ENCODE measurements around the gene LECT2.

Gene LECT2

GRCh38 chr5:135976216-135976615 lies 21.4 kb upstream of the LECT2 start:
- no peak for DNase-seq (ENCODE audit: extremely low spot score)
- CTCF ChIA-PET: no interaction called here
- POLR2A ChIA-PET: no interaction called here
- TF ChIP-seq CTCF (IDR thresholded peaks at IDR 0.05; ENCODE audit: control extremely low read depth, extremely low read depth, low read depth, missing control alignments): no peak

- ChIA-PET CTCF (no interaction called here), POLR2A (no interaction called here)
- TF ChIP-seq CTCF (IDR thresholded peaks at IDR 0.05; ENCODE audit: control extremely low read depth, extremely low read depth, low read depth, missing control alignments): no peak
- DNase-seq (ENCODE audit: extremely low spot score): no peak
Observed at GRCh38 chr5:135975122-135975521, 20.3 kb upstream of the LECT2 start.

GRCh38 chr5:135974021-135974600 lies 19.3 kb upstream of the LECT2 start:
- TF ChIP-seq CTCF (IDR thresholded peaks at IDR 0.05; ENCODE audit: control extremely low read depth, extremely low read depth, low read depth, missing control alignments): no peak
- CTCF ChIA-PET: interaction anchor here (1.2 kb wide), 1 partner anchor 238 kb away, joined by 3 read pairs; no protein-coding TSS in a partner anchor
- no peak for DNase-seq (ENCODE audit: extremely low spot score)
- POLR2A ChIA-PET: no interaction called here

GRCh38 chr5:135973323-135974020 lies 18.7 kb upstream of the LECT2 start:
- TF ChIP-seq CTCF (IDR thresholded peaks at IDR 0.05; ENCODE audit: control extremely low read depth, extremely low read depth, low read depth, missing control alignments): no peak
- CTCF ChIA-PET: interaction anchor here (1.2 kb wide), 1 partner anchor 238 kb away, joined by 3 read pairs; no protein-coding TSS in a partner anchor
- no peak for DNase-seq (ENCODE audit: extremely low spot score)
- POLR2A ChIA-PET: no interaction called here

GRCh38 chr5:135971701-135972100 lies 16.9 kb upstream of the LECT2 start:
- no peak for DNase-seq (ENCODE audit: extremely low spot score)
- ChIA-PET POLR2A (no interaction called here), CTCF (interaction anchor here (0.8 to 1.7 kb wide), 2 partner anchors 10 to 240 kb away, joined by 3 to 4 read pairs; no protein-coding TSS in a partner anchor)
- no peak for TF ChIP-seq CTCF (IDR thresholded peaks at IDR 0.05; ENCODE audit: control extremely low read depth, extremely low read depth, low read depth, missing control alignments)

GRCh38 chr5:135966790-135967189 lies 12.0 kb upstream of the LECT2 start:
- POLR2A ChIA-PET: no interaction called here
- no peak for TF ChIP-seq CTCF (IDR thresholded peaks at IDR 0.05; ENCODE audit: control extremely low read depth, extremely low read depth, low read depth, missing control alignments)
- CTCF ChIA-PET: no interaction called here
- DNase-seq (ENCODE audit: extremely low spot score): no peak
